NB4 (cell line): Measurements from ENCODE around the gene DSCAM.

Experiments
- CTCF ChIP-seq: IDR thresholded peaks from one replicate; pipeline ENCODE4 v1.5.1; 2012; ENCODE audit warnings: low read depth, low read length
- MAX ChIP-seq: IDR thresholded peaks from 2 replicates; pipeline ENCODE4 v1.6.1; 2011; ENCODE audit warnings: low read depth, low read length
- MYC ChIP-seq: IDR thresholded peaks from 2 replicates; pipeline ENCODE4 v1.6.1; 2011; ENCODE audit warnings: low read depth, low read length
- POLR2A ChIP-seq: IDR thresholded peaks from 2 replicates; pipeline ENCODE4 v1.6.1; 2011; ENCODE audit warnings: mild to moderate bottlenecking; ENCODE audit not compliant: insufficient read length; ENCODE audit errors: extremely low read depth

- no peak for TF ChIP-seq POLR2A
- TF ChIP-seq CTCF, result no peak
- no peak for TF ChIP-seq MAX
- TF ChIP-seq MYC, result no peak
Measured at GRCh38 chr21:40117236-40117635, 729.7 kb downstream of the DSCAM start.
